HFFc6 (cell line): Measurements from ENCODE around the gene QKI. TPM values are rescaled to one million over a fixed set of nuclear protein-coding genes. Genes with fewer than 3 reads are reported as not detected.

Experiments
- DNase-seq: peaks from one replicate; pipeline ENCODE4 v3.0.0-alpha.2; 2018
- H3K27ac Mint-ChIP-seq: 2 replicates; pipeline ENCODE4 v1.8.0; 2020; ENCODE audit warnings: mild to moderate bottlenecking, mixed read lengths
- H3K27me3 Mint-ChIP-seq: 2 replicates; pipeline ENCODE4 v1.8.0; 2021; ENCODE audit warnings: mild to moderate bottlenecking, moderate library complexity, mixed read lengths; ENCODE audit not compliant: insufficient read depth
- H3K36me3 Mint-ChIP-seq: 2 replicates; pipeline ENCODE4 v1.8.0; 2021; ENCODE audit warnings: low read depth, mixed read lengths
- H3K4me1 Mint-ChIP-seq: 2 replicates; pipeline ENCODE4 v1.8.0; 2020; ENCODE audit warnings: low read depth, mixed read lengths
- H3K4me3 Mint-ChIP-seq: 2 replicates; pipeline ENCODE4 v1.8.0; 2020; ENCODE audit warnings: mild to moderate bottlenecking, moderate library complexity, mixed read lengths
- H3K9me3 Mint-ChIP-seq: 2 replicates; pipeline ENCODE4 v1.8.0; 2020; ENCODE audit warnings: mild to moderate bottlenecking, mixed read lengths
- total RNA-seq, 6 experiments: library from RNA; stranded (reverse); fragmentation: NEBNext Ultra II Directional; extraction: Animal tissue kit (Norgen Biotek cat#: 25700); gene quantifications; 2 replicates in 1 of 6; 3 replicates in 5 of 6; pipeline ENCODE4 v1.2.3, GENCODE V29; 2021
- TF ChIP-seq, protein P1 (sequence below): fragments of 200-600 bp; sonication (generic); IDR thresholded peaks from 2 replicates; pipeline ENCODE4 v1.5.0; 2021; ENCODE audit warnings: antibody characterized with exemption, mild to moderate bottlenecking

Gene QKI
- total RNA-seq, 6 experiments from 2014 or later, result 71.3 to 90.5 (median 85.1) TPM

DNA sequence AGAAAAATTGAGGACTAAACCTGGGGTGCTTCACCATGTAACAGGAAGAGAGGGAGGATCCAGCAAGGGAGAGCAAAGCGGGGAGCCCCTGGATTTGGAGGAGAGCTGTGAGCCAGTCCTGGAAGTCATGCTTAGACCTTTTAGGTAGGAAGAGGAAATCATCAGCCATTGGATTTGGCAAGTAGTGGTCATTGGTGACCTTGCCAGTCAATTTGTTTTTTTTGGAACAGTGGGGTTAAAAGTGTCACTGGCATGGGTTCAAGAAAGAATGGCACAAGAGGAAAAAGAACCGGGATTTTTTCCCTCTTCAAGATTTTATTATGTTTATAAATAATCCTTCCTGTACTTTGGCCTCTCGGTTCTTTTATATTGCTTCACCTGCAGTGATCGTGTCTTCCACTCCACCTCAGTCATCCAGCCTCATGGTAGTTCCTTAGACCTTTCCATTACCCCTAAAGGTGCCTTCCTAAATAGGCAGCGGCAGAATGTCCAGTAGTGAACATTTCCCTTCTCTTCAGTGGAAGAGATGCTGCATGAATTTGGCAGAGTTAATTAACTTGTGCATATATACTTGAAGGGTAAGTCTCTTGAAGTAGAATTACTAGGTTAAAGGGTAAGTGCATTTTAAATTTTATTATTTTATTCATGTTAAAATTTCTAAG, 124.7 kb downstream of the QKI start:
- Mint-ChIP-seq H3K4me1 (peaks cover 38% of the 10 kb centered on the region), H3K4me3 (no peak overlapping the region), H3K9me3 (no peaks in the 10 kb centered on the region), H3K27me3 (no peaks in the 10 kb centered on the region; the same call in 1 of the 2 replicates), H3K27ac (no peak overlapping the region), H3K36me3 (peaks cover 25% of the 10 kb centered on the region)
- TF ChIP-seq, protein P1, sequence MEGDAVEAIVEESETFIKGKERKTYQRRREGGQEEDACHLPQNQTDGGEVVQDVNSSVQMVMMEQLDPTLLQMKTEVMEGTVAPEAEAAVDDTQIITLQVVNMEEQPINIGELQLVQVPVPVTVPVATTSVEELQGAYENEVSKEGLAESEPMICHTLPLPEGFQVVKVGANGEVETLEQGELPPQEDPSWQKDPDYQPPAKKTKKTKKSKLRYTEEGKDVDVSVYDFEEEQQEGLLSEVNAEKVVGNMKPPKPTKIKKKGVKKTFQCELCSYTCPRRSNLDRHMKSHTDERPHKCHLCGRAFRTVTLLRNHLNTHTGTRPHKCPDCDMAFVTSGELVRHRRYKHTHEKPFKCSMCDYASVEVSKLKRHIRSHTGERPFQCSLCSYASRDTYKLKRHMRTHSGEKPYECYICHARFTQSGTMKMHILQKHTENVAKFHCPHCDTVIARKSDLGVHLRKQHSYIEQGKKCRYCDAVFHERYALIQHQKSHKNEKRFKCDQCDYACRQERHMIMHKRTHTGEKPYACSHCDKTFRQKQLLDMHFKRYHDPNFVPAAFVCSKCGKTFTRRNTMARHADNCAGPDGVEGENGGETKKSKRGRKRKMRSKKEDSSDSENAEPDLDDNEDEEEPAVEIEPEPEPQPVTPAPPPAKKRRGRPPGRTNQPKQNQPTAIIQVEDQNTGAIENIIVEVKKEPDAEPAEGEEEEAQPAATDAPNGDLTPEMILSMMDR, result no peak
- no peak for DNase-seq

DNA sequence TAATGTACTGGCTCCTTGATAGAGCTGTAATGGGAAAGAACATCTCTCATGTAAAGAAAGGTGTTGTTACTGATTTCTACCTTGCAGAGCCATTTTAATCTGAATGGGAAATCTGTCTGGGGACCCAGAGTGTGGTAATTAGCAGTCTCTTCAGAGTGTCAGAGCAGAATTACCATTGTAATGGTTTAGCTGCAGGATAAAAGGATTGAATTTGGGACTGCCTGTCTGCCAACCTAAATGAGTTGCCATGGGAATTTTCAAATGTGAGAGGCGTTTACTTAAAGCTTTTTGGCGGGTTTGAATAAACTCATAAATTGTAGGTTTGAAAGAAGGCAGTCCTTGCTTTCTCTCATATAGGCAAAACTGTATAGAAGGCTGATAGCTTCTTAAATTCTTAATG, 128.8 kb downstream of the QKI start:
- Mint-ChIP-seq H3K9me3 (no peaks in the 10 kb centered on the region), H3K36me3 (peaks cover 12% of the 10 kb centered on the region), H3K27ac (no peak overlapping the region), H3K4me1 (peaks cover 17% of the 10 kb centered on the region), H3K4me3 (no peak overlapping the region), H3K27me3 (no peaks in the 10 kb centered on the region)
- DNase-seq, result no peak
- TF ChIP-seq, protein P1, result no peak

DNA sequence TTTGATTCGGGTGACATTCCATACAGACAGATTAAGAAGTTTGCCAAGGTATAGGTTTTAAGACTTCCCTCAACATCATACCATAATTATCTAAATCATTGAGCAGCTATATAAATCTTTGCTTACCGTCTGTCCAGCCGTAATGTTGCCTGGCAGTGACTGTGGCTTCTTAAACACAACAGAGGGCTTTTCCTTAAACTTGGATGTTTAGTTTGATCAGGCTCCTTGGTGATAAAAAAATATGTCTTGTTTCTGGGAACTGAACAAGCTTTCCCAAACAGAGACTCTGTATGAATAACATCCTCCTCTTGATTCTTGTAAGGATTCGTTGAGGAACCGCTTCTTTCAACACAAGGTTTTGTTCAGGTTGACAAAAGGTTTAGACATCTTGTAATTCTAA, 130.9 kb downstream of the QKI start:
- no peak for DNase-seq
- Mint-ChIP-seq H3K4me1 (peaks cover 6% of the 10 kb centered on the region), H3K9me3 (no peaks in the 10 kb centered on the region), H3K27ac (no peak overlapping the region), H3K36me3 (peaks cover 12% of the 10 kb centered on the region), H3K4me3 (no peak overlapping the region), H3K27me3 (no peaks in the 10 kb centered on the region)
- TF ChIP-seq, protein P1, result no peak

DNA sequence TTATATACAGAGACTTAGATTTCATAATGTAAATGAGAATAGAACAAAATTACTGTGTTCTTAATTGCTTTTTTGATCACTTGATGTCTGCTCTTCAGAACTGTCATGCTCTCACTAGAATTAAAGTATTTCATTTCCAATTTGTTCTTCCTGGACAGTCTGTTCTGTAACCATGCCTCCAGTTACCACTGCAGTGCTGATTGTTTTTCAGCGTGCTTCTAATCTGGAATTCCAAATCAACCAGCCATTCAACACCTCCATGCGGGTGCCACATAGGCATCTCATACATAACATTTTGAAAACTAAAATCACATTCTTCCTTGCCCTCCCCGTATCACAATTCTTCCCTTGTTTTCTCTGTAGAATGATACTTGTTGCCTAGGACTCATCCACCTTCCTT, 132.8 kb downstream of the QKI start:
- no peaks in the 10 kb centered on the region for H3K9me3 Mint-ChIP-seq
- peaks cover 6% of the 10 kb centered on the region; the same call in 1 of the 2 replicates for H3K4me1 Mint-ChIP-seq
- H3K36me3 Mint-ChIP-seq, result peaks cover 12% of the 10 kb centered on the region
- H3K27me3 Mint-ChIP-seq, result no peaks in the 10 kb centered on the region
- H3K4me3 Mint-ChIP-seq, result no peak overlapping the region
- DNase-seq, result no peak
- H3K27ac Mint-ChIP-seq, result no peak overlapping the region
- TF ChIP-seq, protein P1, result no peak

DNA sequence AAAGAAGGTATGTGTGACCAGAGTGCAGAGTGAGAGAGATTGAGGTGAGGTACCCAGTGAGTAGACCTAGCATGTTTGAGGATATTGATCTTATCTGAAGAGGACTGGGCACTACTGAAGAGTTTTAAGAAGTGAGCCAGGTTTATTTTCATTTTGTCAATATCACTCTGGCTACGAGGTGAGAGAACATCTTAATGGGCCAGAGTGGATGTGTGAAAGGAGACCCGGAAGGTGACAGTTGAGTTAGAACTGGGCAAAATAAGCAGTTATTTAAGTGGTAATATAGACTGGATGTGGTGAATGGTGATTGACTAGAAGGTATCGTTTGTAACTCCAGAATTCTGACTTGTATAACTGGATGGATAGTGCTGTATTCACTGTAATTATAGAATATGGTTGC, 134.1 kb downstream of the QKI start:
- H3K4me1 Mint-ChIP-seq, result peaks cover 6% of the 10 kb centered on the region; the same call in 1 of the 2 replicates
- TF ChIP-seq, protein P1, result no peak
- H3K27me3 Mint-ChIP-seq, result no peaks in the 10 kb centered on the region
- DNase-seq, result no peak
- peaks cover 12% of the 10 kb centered on the region for H3K36me3 Mint-ChIP-seq
- no peaks in the 10 kb centered on the region for H3K9me3 Mint-ChIP-seq
- H3K27ac Mint-ChIP-seq, result no peak overlapping the region
- no peak overlapping the region for H3K4me3 Mint-ChIP-seq
